SW 1271 (cell line): Measurements from ENCODE around the gene SHF.
"Not testable (repeated sequence)": the region's sequence is repeated elsewhere in the genome, so short reads cannot be mapped to it uniquely, and the experiment has no call there.

ENCODE experiments used
- DNase-seq, 2 experiments: peaks; one replicate each; lab custom pipeline; 2025; lab: John Stamatoyannopoulos, UW

The SHF gene

GRCh38 chr15:45187894-45188830 lies at the start of gene SHF:
SHF (minus strand) TSS chr15:45187966; CDS start chr15:45187951, 15 bp downstream.
- peak in 1 of 2 experiments; percentile 7 for DNase-seq

GRCh38 chr15:45236806-45237205 lies 49.0 kb upstream of the SHF start:
- DNase-seq, result not testable (repeated sequence)

- DNase-seq, result no peak
Measured at GRCh38 chr15:45234562-45235235, 46.9 kb upstream of the SHF start.

- no peak for DNase-seq
Measured at GRCh38 chr15:45231864-45232562, 44.2 kb upstream of the SHF start.

- no peak for DNase-seq
Measured at GRCh38 chr15:45231132-45231531, 43.4 kb upstream of the SHF start.

GRCh38 chr15:45230245-45230965 lies 42.6 kb upstream of the SHF start:
- no peak for DNase-seq

- no peak for DNase-seq
Measured at GRCh38 chr15:45228931-45229330, 41.2 kb upstream of the SHF start.

GRCh38 chr15:45225506-45226273 lies 37.9 kb upstream of the SHF start:
- DNase-seq, result no peak

- DNase-seq, result no peak
Measured at GRCh38 chr15:45224621-45225217, 37.0 kb upstream of the SHF start.

- no peak for DNase-seq
Measured at GRCh38 chr15:45221967-45222366, 34.2 kb upstream of the SHF start.

GRCh38 chr15:45221053-45221599 lies 33.4 kb upstream of the SHF start:
- DNase-seq, result no peak

GRCh38 chr15:45212493-45212892 lies 24.7 kb upstream of the SHF start:
- no peak for DNase-seq

- peak in 1 of 2 experiments; percentile 50 for DNase-seq
Measured at GRCh38 chr15:45205192-45205591, 17.4 kb upstream of the SHF start.

GRCh38 chr15:45203182-45203581 lies 15.4 kb upstream of the SHF start:
- no peak for DNase-seq

- DNase-seq, result no peak
Measured at GRCh38 chr15:45201869-45202268, 14.1 kb upstream of the SHF start.

- no peak for DNase-seq
Measured at GRCh38 chr15:45201557-45201859, 13.7 kb upstream of the SHF start.

- DNase-seq, result peak; percentile 50 to 79
Measured at GRCh38 chr15:45200799-45201556, 13.2 kb upstream of the SHF start.

GRCh38 chr15:45200001-45200798 lies 12.4 kb upstream of the SHF start:
- DNase-seq, result peak; percentile 85 to 93
